Muscle of back (tissue), 11 donors: ENCODE results near the gene SCEL. TPM values are rescaled to one million over a fixed set of nuclear protein-coding genes. Genes with fewer than 3 reads are reported as not detected.

Experiments used
- DNase-seq, 3 donors: peaks; one replicate each; pipeline versions ENCODE4 v3.0.0 to v3.0.0-alpha.2; 2013
- polyA plus RNA-seq, 10 donors: library from polyadenylated mRNA; unstranded; fragments of 120-200 nt; gene quantifications; one replicate each; pipeline ENCODE4 v1.2.1, GENCODE V29; 2013; ENCODE audit not compliant: insufficient read length in 10 of 10

The SCEL gene
- polyA plus RNA-seq, 10 donors: 0.08 to 9.9 (median 0.13) TPM; not detected in 3

DNA sequence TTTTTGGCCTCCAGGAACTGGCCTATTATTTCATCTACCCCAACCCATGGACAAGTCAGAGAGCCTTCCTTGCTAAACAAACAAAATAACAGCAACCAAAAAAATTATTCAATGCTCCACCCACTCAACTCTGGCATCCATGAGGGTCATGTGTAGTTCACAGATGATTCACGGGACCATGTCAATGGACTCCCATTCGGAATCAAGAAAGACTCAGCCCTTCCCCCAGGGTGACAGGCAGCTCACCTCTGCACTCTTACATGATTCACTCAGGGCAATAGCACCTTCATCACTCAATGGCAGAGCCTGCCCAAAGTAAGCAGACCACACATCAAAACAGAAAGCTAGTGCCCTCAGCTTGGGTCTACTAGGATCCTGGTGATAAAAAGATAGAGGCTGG is 14.3 kb upstream of the SCEL start:
- DNase-seq: no peak

DNA sequence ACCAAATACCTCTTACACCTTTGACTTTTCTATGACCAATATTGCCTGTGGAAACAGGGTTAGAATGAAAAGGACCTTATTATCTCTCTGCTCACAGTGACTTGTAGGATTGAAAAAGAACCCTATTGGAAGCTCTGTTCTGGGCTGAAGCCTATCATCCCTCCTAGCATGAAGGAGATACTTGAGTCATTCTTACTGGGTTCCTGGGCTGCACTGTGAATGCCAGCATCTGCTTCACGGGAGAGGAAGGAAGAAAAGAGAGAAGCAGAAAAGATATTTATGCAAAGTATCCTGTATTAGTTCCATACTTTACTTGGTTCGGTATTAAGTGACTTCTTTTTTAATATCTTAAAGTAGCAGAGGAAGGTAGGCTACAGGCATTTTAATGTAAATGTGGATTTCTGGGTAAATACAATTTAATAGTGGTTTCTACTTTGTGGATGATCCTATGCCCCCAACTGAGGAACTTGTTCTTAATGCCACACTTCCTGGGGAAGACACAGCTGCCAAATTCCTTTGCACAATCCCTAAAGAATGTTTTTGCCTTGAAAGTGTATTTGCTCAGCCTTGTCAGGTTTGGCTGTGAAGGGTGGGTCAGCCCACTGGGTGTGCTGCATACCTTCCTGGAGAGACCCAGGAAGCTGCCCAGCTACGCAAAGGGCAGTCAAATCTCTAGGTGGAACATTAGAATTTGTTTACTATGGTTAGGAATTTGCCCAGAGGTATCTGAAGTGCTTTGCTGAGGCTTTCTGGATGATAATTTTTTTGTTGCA is 13.7 kb upstream of the SCEL start:
- no peak for DNase-seq

DNA sequence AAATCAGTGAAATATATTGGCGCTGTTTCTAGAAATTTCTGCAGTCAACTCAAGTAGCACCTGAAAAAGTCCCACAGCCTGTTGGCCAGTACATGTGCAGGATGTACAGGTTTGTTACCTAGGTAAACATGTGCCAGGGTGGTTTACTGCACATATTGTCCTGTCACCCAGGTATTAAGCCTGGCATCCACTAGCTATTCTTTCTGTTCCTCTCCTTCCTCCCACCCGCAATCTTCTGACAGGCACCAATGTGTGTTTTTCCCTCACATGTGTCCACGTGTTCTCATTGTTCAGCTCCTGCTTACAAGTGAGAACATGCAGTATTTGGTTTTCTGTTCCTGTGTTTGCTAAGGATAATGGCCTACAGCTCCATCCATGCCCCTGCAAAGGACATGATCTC is 13.1 kb upstream of the SCEL start:
- DNase-seq: no peak

DNA sequence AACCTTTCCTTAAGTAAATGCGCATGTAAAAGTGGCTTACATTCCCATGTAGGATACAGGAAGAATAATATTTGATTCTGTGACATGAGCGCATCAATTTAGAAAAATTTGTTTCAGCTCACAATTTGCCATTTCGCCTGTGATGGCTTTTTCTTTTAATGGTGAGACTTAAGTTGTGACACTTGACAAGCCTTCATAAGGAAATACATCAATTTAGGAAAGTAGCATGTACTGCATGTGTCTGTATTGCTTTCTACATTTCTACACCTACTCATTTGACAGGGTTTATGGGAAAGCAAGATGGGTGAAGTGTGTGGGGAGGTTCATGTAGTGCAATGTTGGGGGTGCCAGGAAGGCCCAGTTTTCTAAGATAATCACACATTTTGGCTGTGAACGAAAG is 12.1 kb upstream of the SCEL start:
- DNase-seq: no peak

DNA sequence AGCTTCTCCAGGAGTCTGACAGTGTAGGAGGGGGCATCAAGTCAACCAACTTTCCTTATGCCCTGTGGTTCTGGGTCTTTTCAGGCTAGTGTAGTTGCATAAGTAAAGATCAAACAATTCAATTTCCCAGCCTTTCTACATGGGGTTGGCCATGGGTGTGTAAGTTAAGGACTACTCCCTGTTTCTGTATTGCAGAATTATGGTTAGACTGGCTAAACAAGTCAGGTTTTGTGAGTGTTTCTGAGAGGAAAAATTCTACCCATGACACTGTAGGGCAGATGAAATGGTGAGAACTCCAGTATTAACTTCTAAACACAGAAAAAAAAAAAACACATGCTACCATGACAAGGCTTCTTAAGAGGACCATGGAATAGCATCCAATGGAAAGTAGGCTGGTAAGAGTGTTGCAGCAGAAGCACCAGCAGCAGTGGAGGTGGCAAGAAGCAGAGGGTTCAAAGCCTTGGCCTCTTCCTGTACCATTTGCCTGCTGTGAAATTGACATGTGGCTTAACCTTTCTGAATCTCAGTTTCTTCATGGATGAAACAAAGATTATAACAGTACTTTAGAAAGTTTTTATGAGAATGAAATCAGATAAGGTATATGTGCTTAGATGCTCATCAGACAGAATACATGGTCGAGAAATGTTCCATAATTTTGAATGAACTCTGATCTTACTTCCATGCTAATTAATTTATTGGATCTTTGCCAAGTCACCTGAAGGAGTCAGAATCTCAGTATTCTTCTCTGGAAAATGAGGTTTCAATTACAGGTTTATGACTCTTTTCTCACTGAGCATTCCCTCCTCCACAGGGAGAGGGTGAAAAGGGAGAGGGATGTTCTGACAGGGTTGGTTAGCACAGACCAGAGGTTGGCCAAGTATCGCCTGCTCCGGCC is 11.4 kb upstream of the SCEL start:
- DNase-seq: no peak

DNA sequence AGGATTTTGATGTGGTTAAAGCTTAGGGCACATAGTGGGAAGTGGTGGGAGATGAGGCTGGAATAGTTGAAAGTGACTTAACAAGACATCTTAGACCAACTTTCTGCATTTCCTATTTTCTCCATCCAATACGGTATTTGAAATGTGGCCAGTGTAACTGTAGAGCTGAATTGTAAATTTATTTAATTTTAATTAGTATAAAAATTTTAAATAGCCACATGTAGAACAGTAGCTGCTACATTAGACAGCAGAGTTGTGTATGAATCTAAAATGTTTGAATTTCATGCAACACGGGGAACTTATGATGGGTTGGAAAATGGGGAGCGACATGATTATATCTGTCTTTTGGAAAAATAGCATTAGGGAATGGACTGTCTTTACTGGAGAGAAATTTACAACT is 7.1 kb upstream of the SCEL start:
- no peak for DNase-seq

DNA sequence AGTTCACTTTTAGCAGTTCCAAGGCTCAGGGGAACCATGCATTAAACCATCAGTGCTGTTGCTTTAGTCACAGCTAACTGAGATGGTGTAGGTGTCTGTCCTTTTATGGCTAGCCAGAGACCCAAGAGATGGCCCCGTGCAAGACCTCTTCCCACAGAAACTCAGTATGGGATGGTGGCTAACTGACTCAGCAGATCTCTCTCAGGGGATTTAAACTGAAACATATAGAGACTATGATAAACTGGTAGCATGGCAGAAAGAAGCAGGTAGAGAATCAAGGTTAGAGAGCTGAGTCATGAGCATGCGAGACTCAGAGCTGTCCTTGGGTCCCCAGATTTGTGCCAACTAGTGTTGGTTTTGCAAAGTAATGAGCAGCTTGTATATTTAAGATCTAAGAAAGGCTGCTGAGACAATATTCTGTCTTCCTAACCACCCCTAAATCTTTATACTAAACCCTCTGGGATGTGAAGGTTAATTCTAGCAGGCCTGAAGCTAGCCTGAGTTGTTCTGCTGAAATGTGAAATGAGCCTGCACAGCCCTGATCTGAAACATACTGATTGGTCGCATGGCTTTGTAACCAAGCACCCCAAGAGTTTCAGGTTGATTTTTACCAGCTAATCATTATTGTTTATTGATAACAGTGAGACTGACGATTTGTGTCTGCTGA is 6.5 kb upstream of the SCEL start:
- DNase-seq: no peak

DNA sequence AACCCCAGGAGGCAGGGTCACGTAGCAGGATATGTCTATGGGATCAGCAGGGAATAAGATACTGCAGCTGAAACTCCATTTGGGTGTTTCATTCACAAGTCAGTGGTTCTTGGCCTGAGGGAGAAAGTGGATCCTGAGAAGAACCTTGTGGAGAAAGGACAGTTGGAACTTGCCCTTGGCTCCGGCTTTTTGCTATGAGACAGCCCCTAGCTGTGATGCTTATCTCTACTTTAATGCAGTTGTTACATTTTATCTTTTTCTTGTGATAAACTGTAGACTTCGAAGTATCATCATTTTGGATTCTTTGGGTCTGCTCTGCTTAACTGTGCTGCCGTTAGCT is 6.0 kb upstream of the SCEL start:
- DNase-seq: no peak

DNA sequence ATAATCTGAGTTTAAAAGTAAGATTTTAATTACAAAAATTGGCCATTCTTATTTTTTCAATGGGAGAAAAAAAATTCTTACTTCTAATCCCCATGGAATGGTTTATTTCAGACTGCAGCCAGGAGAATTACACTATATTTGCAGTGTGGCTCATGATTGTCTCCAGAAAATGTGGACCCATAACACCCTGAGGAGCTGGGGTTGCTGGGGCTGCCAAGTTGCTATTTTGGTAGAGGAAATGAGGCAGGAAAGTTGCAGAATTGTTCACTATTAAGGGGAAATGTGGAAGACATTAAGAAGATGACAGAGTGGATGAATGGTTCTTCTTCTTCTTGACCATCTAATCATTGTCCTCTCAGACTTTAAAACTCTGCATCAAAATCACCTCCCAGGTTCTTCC is 4.6 kb upstream of the SCEL start:
- peak in 2 of 3 donors; percentile 44 to 55 for DNase-seq

DNA sequence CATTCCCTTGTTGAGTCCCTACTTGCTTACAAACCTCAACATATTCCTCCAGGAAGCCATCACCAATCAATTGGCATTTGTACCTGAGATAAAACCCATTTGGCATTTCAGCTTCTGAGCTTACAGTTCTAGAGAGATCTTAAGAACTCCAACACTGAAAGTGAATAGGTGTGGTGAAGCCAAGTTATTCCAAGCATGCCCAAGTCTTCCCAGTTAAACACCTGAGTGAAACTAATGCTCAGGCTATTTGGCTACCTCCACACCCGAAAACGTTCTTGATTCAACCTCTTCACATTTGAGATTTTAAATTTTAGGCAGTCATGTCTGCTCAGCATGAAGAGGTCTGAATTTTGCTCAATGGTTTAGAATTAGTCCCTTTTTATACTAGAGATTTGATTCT is 2.5 kb upstream of the SCEL start:
- no peak for DNase-seq

DNA sequence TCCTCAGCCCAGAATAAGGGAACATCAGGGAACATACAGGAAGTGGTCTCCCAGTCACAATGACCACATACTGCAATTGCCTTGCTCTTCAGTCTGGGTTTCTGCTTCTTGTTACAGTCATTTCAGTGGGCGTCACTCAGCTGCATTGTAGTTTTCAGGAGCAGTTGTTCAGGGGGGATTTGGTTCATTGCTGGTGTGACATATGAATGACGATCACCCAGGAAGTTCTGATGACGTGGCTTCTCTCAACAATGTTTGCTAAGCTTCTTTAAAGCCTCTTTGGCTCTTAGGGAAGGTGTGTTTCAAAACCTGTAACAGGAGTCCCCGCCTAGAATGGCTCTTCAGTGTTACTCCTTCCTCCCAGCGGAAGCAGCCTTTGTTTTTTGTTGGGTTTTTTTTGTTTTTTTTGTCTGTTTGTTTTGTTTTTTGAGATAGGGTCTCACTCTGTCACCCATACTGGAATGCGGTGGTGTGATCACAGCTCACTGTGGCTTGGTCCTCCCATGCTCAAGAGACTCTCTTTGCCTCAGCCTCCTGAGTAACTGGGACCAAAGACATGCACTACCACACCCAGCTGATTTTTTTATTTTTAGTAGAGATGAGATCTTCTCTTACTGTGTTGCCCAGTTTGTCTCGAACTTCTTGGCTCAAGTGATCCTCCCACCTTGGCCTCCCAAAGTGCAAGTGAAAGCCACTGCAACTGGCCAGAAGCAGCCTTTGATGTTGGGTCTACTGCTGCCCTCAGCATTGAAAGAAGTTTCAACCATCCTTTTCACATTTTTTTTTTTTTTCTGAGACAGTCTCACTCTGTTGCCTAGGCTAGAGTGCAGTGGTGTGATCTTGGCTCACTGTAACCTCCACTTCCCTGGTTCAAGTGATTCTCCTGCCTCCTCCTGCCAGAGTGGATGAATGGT is 1.4 kb upstream of the SCEL start:
- no peak for DNase-seq

DNA sequence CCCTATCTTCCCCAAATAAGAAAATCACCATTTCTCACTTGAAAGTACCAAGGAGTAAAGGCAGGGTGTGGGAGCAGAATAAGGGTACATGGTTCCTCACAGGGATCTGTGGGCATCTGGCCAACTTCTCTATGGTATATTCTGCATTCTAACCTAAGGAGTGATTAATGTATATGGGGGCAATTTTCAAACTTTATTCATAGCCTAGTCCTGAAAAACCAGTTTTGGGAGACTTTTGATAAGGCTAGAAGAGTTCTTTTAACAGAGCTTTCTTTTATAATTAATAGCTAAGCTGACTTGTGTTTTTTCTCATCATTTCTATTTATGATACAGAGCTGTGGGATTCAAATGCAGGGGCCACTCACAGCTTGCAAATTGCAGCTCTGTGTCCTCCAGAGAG is 852 bp downstream of the SCEL start:
- no peak for DNase-seq

DNA sequence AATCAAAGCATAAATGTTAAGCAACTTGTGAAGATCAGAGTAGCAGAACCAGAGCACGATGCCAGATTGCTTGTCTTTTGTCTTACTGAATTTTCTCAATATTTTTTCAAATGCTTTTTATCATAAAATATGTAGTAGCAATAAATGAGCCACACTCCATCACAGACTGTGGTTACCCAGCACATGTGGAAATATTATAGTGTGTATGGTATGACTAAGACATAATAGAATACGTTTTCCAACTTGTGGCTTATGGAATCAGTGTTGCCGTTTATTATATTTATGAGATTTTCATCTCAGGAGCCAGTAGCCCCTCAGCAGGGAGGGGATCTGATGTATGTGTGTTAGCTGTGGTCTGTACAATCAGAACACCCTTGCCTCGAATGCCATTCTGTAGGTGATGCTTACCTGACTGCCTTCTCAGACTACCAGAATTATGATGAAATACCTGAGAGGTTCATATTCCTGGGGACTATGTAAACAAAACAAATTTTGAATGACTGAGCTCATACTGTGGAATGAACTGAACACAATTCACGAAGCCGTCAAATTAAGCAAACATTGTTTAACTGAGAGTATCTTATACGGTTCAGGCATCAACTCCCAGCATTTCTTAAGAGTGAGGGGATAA is 1.9 kb downstream of the SCEL start:
- DNase-seq: no peak

DNA sequence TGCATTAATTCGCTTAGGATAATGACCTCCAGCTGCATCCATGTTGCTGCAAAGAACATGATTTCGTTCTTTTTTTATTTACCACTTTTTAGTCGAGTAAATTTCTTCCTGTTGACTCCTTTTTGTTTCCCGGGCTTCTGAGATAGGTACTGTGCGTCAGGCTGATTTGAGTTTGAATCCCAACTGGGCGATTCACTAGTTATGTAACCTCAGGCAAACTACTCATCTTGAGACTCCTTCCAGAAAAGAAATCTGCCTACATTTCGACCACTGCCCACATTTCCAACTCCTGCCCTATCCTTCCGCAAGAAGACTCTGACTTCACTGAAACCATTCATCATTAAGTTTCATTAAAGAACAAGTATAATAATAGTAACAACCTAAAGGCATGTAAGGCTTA is 8.2 kb downstream of the SCEL start:
- DNase-seq: no peak

DNA sequence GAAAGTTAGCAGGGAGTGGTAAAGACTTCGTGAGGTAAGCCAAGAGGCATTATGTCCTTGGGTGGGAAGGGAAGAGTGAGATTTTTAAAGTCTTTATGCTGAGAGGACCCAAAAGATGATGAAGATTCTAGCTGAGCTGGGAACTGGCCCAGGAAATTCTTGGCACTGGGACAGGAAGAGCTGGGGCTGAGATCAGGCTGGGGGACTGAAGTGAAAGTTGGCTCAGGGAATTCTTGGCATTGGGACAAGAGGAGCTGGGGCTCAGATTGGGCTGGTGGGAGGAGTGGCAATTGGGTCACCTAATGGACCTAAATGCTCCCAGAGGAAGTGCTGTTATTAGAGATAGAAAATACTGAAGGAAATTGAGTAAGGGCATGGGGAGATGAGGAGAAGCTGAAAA is 8.8 kb downstream of the SCEL start:
- DNase-seq: peak; percentile 77 to 93 (median 89)

DNA sequence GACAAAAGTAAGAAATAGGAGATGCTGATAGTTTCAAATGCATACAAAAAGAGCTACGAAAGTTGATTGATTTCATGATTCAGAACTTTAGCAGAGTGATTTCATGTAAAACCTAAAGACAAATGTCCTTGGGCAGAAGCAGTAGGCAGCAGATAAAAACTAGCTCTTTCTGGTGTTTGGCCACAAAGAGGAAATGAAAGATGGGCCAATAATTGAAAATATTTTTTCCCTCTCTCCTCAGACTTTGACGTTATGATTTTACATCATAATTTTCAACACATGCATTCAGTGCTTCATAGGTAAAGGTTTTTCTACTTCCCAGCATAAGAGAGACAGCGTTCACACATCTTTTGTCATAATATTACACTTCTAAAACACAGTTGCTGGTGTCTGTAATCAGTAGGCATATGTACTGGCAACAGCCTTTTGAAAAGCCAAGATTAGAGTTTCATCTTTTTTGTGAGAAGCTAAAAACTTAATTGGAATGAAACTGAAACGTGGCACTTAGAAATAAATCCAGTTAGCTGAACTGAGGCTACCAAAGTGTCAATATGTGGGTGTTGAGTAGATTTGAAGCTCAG is 9.3 kb downstream of the SCEL start:
- no peak for DNase-seq

DNA sequence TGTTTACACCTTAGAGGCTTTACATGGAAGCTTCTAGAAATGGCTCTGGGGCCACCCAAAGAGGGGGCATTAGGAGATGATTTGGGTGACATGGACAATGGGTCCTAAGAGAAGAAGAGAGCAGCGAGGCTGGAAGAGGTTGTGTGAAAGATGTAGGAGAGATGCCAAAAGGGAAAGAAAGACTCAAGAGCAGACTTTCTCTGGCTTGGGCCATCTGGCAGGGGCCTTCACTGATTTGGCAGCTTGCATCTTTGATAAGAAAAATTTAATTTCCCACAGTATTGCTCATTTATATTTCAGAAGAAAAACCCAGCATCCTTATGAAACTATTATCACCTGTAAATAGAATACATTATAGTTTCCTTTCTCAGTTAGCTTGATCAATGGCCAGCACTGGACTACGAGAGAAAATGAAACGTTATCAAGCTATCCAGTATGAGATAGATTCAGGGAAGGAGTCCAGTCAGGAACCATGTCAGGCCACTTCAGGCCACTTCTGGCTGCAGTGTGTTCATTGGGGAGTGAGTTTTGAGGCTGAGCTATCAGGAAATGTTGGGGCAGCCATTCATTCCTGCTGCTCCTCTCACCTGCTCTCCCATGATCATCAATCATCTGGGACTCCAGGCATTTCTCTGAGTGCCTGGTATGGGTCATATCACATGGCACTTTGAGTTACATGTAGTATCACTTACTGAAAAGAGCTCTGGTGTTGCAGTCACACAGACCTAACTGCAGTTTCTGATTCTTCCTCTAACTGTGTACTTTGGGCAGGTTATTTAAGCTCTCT is 10.3 kb downstream of the SCEL start:
- no peak for DNase-seq

DNA sequence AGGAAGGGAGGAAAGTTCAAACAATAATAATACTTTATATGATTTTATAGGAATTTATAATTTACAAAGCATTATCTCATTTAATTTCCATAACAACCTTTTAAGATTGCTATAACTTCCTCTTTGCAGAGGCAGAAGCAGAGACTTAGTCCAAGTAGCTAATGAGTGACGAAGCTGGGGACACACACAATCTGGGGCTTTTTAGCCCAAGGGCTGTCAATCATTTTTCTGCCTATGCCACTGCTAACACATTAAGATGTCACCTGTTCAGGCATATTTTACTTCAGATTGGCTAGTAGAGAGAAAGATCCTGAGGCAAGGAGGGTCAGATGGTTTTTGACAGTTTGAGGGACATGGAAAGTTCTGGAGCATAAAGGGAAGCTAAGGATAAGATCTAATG is 12.6 kb downstream of the SCEL start:
- no peak for DNase-seq

DNA sequence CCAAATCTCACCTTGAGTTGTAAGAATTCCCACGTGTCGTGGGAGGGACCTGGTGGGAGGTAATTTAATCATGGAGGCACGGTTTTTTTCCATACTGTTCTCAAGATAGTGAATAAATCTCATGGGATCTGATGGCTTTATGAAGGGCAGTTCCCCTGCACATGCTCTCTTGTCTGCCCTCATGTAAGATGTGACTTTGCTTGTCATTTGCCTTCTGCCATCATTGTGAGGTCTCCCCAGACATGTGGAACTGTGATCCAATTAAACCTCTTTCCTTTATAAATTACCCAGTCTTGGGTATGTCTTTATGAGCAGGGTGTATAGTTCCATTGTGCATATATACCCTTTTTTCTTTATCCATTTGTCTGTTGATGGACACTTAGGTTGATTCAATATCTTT is 13.1 kb downstream of the SCEL start:
- DNase-seq: no peak

DNA sequence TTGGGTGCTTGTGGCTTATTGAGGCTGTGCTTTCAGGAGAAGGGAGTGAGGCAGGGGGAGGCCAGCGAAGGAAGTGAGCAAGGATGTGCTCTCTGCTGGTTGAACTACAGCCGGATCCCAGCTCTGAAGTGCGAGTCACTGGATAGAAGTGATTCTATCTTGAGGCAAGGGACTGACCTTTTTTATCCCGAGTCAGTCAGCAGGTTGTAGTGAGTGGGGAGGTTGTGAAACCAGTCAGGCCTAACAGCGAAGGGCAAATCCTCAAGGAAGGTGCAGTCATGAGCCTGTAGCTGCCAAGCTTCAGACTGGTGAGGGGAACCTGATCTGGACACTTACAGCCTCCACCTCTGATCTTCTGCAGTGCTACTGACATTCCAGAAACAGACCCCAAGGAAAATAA is 18.6 kb downstream of the SCEL start:
- no peak for DNase-seq
